Keratinocyte (primary cell): ENCODE measurements around the gene KRTAP3-2. TPM values are rescaled to one million over a fixed set of nuclear protein-coding genes. Genes with fewer than 3 reads are reported as not detected.

Experiments
- DNase-seq: peaks from one replicate; pipeline ENCODE4 v3.0.0-alpha.2; 2011; ENCODE audit warnings: low read depth, missing footprints, low spot score
- FAIRE-seq: peaks from 2 replicates; lab custom pipeline; 2011; peaks lifted over from hg19 to GRCh38; lab: Jason Lieb, UNC
- H2AFZ ChIP-seq: 2 replicates; pipeline ENCODE4 v1.6.0; 2012; ENCODE audit warnings: low read length, control low read depth, inconsistent platforms; ENCODE audit not compliant: control insufficient read depth
- H3K27ac ChIP-seq: 2 replicates; pipeline ENCODE4 v1.5.1; 2011; ENCODE audit warnings: low read length; ENCODE audit not compliant: control insufficient read depth, insufficient read depth
- H3K27me3 ChIP-seq: 3 replicates; pipeline ENCODE4 v1.6.0; 2011; ENCODE audit warnings: low read length; ENCODE audit not compliant: control insufficient read depth, insufficient read depth; ENCODE audit errors: extremely low read depth
- H3K36me3 ChIP-seq, 2 experiments: 2 replicates in 1 of 2; 3 replicates in 1 of 2; pipeline ENCODE4 v1.5.1; 2011; ENCODE audit warnings: low read length in 2 of 2, mild to moderate bottlenecking in 1 of 2; ENCODE audit not compliant: control insufficient read depth in 2 of 2, insufficient read depth in 2 of 2; ENCODE audit errors: extremely low read depth in 1 of 2
- H3K4me1 ChIP-seq: 3 replicates; pipeline ENCODE4 v1.5.1; 2011; ENCODE audit warnings: low read length; ENCODE audit not compliant: control insufficient read depth, insufficient read depth; ENCODE audit errors: extremely low read depth
- H3K4me2 ChIP-seq: 3 replicates; pipeline ENCODE4 v1.6.0; 2011; ENCODE audit warnings: low read depth, low read length; ENCODE audit not compliant: control insufficient read depth, insufficient read depth; ENCODE audit errors: extremely low read depth
- H3K4me3 ChIP-seq, 3 experiments: fragments of 200-600 bp in 1 of 3; sonication (generic) in 1 of 3; 2 replicates in 2 of 3; 3 replicates in 1 of 3; pipeline ENCODE4 v1.5.1; 2011 to 2016; ENCODE audit warnings: low read length in 3 of 3, mild to moderate bottlenecking in 3 of 3, control low read depth in 2 of 3, inconsistent platforms in 1 of 3, low read depth in 1 of 3, mixed read lengths in 1 of 3, mixed run types in 1 of 3, moderate library complexity in 1 of 3; ENCODE audit not compliant: control insufficient read depth in 2 of 3, insufficient read depth in 2 of 3; ENCODE audit errors: extremely low read depth in 1 of 3
- H3K79me2 ChIP-seq: 2 replicates; pipeline ENCODE4 v1.6.0; 2012; ENCODE audit warnings: low read length; ENCODE audit not compliant: control insufficient read depth, insufficient read depth
- H3K9ac ChIP-seq: 3 replicates; pipeline ENCODE4 v1.6.0; 2011; ENCODE audit warnings: low read length; ENCODE audit not compliant: control insufficient read depth, insufficient read depth; ENCODE audit errors: extremely low read depth
- H3K9me1 ChIP-seq: 3 replicates; pipeline ENCODE4 v1.6.0; 2011; ENCODE audit warnings: low read length; ENCODE audit not compliant: control insufficient read depth, insufficient read depth; ENCODE audit errors: extremely low read depth
- H3K9me3 ChIP-seq: 2 replicates; pipeline ENCODE4 v1.5.1; 2012; ENCODE audit warnings: low read depth, low read length; ENCODE audit not compliant: control insufficient read depth
- H4K20me1 ChIP-seq: 3 replicates; pipeline ENCODE4 v1.6.0; 2011; ENCODE audit warnings: low read length; ENCODE audit not compliant: control insufficient read depth, insufficient read depth; ENCODE audit errors: extremely low read depth
- CTCF ChIP-seq, 3 experiments: IDR thresholded peaks in 1 of 3; conservative IDR thresholded peaks in 1 of 3; optimal IDR thresholded peaks in 1 of 3; 2 replicates in 2 of 3; 3 replicates in 1 of 3; pipeline versions ENCODE3 to v1.5.1; 2011; ENCODE audit warnings: low read length in 3 of 3, mild to moderate bottlenecking in 3 of 3, moderate library complexity in 2 of 3, control low read depth in 1 of 3, inconsistent platforms in 1 of 3; ENCODE audit not compliant: insufficient read depth in 2 of 3; ENCODE audit errors: extremely low read depth in 1 of 3
- EZH2 ChIP-seq: IDR thresholded peaks from one replicate; pipeline ENCODE4 v1.6.1; 2012; ENCODE audit warnings: inconsistent platforms, mild to moderate bottlenecking, low read length, moderate library complexity
- dilution Hi-C: fragments of 300-500 bp; cut with MboI; formaldehyde crosslinking; loops from one replicate; pipeline ENCODE4 v1.7.0; 2020; ENCODE audit warnings: low sequenced_read_pairs; ENCODE audit not compliant: extremely low pct_ligation_motif_present
- polyA plus RNA-seq, 5 experiments: library from polyadenylated mRNA; depleted of rRNA in 3 of 5; stranded (reverse) in 3 of 5; stranded (forward) in 1 of 5; unstranded in 1 of 5; fragments of >200 nt; gene quantifications; 1 replicate in 1 of 5; 2 replicates in 3 of 5; 3 replicates in 1 of 5; pipeline versions ENCODE4 v1.2.1 to v1.2.3, GENCODE V29; 2011 to 2012; ENCODE audit warnings: missing spikeins in 2 of 5, low read depth in 1 of 5, low replicate concordance in 1 of 5

The KRTAP3-2 gene
- polyA plus RNA-seq, 1 donor (not counting 4 experiments of a cell fraction or from before 2014, with no cell fraction given): not detected

DNA sequence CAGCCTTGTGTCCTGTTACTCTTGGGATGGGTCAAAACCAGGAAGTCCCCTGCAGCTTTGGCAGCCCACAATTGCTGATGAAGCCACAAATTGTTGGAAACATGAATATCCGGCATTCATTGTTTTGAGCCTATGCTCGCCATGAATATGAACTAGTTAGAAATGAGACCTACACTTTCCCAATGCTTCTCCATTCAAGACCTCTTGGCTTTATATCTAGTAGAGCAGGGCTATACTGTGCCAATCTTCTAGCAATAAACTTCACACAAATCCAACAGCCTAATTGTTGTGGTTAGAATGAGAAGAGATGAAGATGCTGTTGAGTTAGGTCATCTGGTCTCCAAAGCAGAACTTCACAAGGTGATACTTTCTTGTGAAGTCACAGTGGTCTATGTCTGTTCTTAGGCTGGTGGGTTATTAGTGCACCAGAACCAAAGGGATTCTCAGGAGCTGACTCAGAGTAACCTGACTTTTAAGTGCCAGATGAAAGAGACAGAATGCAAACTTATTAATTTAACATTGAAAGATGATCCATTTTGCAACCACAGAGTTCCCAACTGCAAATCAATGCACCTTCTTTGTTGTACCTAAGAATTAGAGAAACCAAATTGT lies 48.6 kb downstream of the KRTAP3-2 start:
- no peaks in the 10 kb centered on the region for H3K36me3 ChIP-seq
- no peak for DNase-seq
- no peak overlapping the region for H3K4me3 ChIP-seq
- no peak overlapping the region for H3K4me2 ChIP-seq
- H2AFZ ChIP-seq: no peak overlapping the region
- H4K20me1 ChIP-seq: no peaks in the 10 kb centered on the region
- H3K9me1 ChIP-seq: no peaks in the 10 kb centered on the region
- no peak for TF ChIP-seq EZH2
- H3K4me1 ChIP-seq: peaks cover 31% of the 10 kb centered on the region
- no peak for FAIRE-seq
- no peak overlapping the region for H3K9ac ChIP-seq
- no peak overlapping the region for H3K27ac ChIP-seq
- no peaks in the 10 kb centered on the region for H3K9me3 ChIP-seq
- dilution Hi-C loops: no loop called here
- H3K79me2 ChIP-seq: no peaks in the 10 kb centered on the region
- no peaks in the 10 kb centered on the region for H3K27me3 ChIP-seq

DNA sequence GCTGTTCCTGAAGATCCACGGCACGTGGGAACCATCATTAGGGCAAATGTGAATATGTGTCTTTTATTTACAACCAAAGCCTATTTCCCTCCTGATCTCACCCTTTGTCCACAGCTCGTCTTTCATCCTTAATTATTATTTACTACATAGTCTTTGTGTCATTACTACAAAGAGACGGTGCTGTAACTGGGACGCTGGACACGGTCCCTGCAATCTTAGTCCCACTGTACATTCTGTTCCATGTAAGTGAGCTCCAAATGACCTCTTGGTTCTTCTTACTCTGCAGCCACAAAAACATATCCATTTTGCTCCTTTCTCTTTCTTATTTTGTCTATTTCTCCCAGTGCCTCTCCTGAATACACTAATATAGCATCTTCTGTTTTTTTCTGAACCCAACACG lies 49.5 kb downstream of the KRTAP3-2 start:
- no peak overlapping the region for H3K4me3 ChIP-seq
- H3K9ac ChIP-seq: no peak overlapping the region
- no peaks in the 10 kb centered on the region for H3K36me3 ChIP-seq
- no peak overlapping the region for H3K4me2 ChIP-seq
- no peak overlapping the region for H2AFZ ChIP-seq
- TF ChIP-seq EZH2 (no peak), CTCF (optimal IDR thresholded peaks at IDR 0.05 in 1 of 3, IDR thresholded peaks at IDR 0.05 in 1 of 3, conservative IDR thresholded peaks at IDR 0.05 in 1 of 3; ENCODE audit: extremely low read depth in 1 of 3, insufficient read depth in 2 of 3, low read length in 3 of 3) (no peak)
- FAIRE-seq: no peak
- H3K4me1 ChIP-seq: peaks cover 28% of the 10 kb centered on the region
- H3K9me3 ChIP-seq: no peaks in the 10 kb centered on the region
- H3K27me3 ChIP-seq: no peaks in the 10 kb centered on the region
- dilution Hi-C loops: no loop called here
- H3K27ac ChIP-seq: no peak overlapping the region
- no peaks in the 10 kb centered on the region for H3K79me2 ChIP-seq
- no peaks in the 10 kb centered on the region for H4K20me1 ChIP-seq
- H3K9me1 ChIP-seq: no peaks in the 10 kb centered on the region
- DNase-seq: no peak

GRCh38 chr17:40949418-40949817 lies 50.3 kb downstream of the KRTAP3-2 start:
- dilution Hi-C loops: no loop called here
- Histone ChIP-seq H2AFZ (no peak overlapping the region), H3K4me1 (peaks cover 22% of the 10 kb centered on the region), H3K9me3 (no peaks in the 10 kb centered on the region), H3K9ac (no peak overlapping the region), H4K20me1 (no peaks in the 10 kb centered on the region), H3K4me2 (no peak overlapping the region), H3K9me1 (no peaks in the 10 kb centered on the region), H3K36me3 (no peaks in the 10 kb centered on the region), H3K4me3 (no peak overlapping the region), H3K27me3 (no peaks in the 10 kb centered on the region), H3K79me2 (no peaks in the 10 kb centered on the region), H3K27ac (no peak overlapping the region)
- DNase-seq (no peak), FAIRE-seq (no peak)
- no peak for TF ChIP-seq EZH2
- no peak for TF ChIP-seq CTCF (optimal IDR thresholded peaks at IDR 0.05 in 1 of 3, IDR thresholded peaks at IDR 0.05 in 1 of 3, conservative IDR thresholded peaks at IDR 0.05 in 1 of 3; ENCODE audit: extremely low read depth in 1 of 3, insufficient read depth in 2 of 3, low read length in 3 of 3)
